Sigmoid colon (tissue), 4 donors: Measurements from ENCODE around the gene E2F8.

Source experiments
- EP300 ChIP-seq, 4 donors: sonication (generic); formaldehyde crosslinking; IDR thresholded peaks; one replicate each; pipeline ENCODE4 v1.6.1; 2017; ENCODE audit warnings: antibody characterized with exemption in 4 of 4
- POLR2A ChIP-seq, 2 donors: fragments of 450-650 bp; IDR thresholded peaks; one replicate each; pipeline ENCODE4 v1.6.1; 2016; ENCODE audit warnings: antibody characterized with exemption in 2 of 2, mild to moderate bottlenecking in 2 of 2, moderate library complexity in 2 of 2
- POLR2AphosphoS5 ChIP-seq, 4 donors: sonication (generic); formaldehyde crosslinking; IDR thresholded peaks; one replicate each; pipeline ENCODE4 v1.6.1; 2017; ENCODE audit warnings: antibody characterized with exemption in 4 of 4
- TF ChIP-seq, protein P1 (sequence below), 4 experiments: fragments of 450-650 bp in 3 of 4; fragments of 200-600 bp in 1 of 4; IDR thresholded peaks; one replicate each; pipeline ENCODE4 v1.5.1; 2016 to 2019; ENCODE audit warnings: antibody characterized with exemption in 4 of 4, mild to moderate bottlenecking in 3 of 4, moderate library complexity in 2 of 4

DNA sequence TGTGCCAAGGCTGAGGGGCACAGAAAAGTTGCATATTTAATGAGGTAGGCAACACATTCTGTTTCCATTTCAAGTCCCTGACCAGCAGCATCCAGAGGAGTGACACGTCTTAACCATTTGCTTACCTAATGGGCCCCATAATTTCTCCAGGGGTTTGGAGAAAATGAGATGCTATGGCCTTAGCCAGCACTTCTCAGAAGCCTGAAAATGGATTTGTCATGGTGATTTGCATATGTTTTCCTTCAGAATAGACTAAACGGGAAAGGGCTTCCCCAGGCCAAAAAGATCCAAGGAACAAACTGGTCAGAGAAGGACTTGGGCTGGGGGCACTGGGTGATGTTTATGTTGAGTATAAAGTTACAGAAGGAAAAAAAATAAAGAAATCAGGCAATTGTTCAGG is 55.7 kb downstream of the E2F8 start:
- TF ChIP-seq, protein P1, sequence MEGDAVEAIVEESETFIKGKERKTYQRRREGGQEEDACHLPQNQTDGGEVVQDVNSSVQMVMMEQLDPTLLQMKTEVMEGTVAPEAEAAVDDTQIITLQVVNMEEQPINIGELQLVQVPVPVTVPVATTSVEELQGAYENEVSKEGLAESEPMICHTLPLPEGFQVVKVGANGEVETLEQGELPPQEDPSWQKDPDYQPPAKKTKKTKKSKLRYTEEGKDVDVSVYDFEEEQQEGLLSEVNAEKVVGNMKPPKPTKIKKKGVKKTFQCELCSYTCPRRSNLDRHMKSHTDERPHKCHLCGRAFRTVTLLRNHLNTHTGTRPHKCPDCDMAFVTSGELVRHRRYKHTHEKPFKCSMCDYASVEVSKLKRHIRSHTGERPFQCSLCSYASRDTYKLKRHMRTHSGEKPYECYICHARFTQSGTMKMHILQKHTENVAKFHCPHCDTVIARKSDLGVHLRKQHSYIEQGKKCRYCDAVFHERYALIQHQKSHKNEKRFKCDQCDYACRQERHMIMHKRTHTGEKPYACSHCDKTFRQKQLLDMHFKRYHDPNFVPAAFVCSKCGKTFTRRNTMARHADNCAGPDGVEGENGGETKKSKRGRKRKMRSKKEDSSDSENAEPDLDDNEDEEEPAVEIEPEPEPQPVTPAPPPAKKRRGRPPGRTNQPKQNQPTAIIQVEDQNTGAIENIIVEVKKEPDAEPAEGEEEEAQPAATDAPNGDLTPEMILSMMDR (IDR thresholded peaks at IDR 0.05): no peak
- TF ChIP-seq POLR2AphosphoS5 (IDR thresholded peaks at IDR 0.05) (no peak), POLR2A (IDR thresholded peaks at IDR 0.05) (no peak), EP300 (IDR thresholded peaks at IDR 0.05) (no peak)
